Measurements from ENCODE around the gene SKAP2. TPM values are rescaled to one million over a fixed set of nuclear protein-coding genes. Genes with fewer than 3 reads are reported as not detected.

SKAP2 gene
- total and polyA plus RNA-seq, 10 of the 15 experiments (the other 5 are each of a cell fraction or from before 2014, with no cell fraction given) = 10.9 to 40.6 (median 23.5) TPM

DNA sequence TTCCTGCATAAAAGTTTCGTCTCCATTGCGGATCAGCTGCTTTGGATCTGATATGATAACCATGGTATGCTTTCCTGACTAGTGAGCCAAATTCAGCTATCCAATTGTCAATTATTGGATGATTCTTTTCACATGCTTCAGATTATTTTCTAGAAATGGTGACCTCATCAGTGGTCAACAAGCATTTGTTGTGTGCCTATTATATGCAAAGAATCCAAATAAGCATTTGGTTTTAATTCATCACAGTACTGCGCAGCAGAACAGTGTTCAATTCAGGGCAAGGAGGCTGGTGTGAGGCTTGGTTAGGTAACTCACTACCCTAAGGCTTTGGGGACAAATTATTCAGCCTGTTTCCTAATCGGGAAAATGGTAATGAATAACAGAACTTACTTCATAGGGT, 200.5 kb downstream of the SKAP2 start:
- Histone ChIP-seq H3K27ac (ENCODE audit: control insufficient read depth, insufficient read depth) (no peak overlapping the region), H3K36me3 (ENCODE audit: control insufficient read depth in 2 of 2, insufficient read depth in 2 of 2, low read length in 1 of 2) (no peaks in the 10 kb centered on the region), H3K4me3 (no peak overlapping the region), H3K79me2 (ENCODE audit: control insufficient read depth, insufficient read depth, low read length) (no peaks in the 10 kb centered on the region), H3K4me1 (ENCODE audit: control insufficient read depth, insufficient read depth, low read length) (no peaks in the 10 kb centered on the region), H3K9ac (ENCODE audit: control insufficient read depth, insufficient read depth, low read length) (no peak overlapping the region), H3K27me3 (replicated peaks in 1 of 2; ENCODE audit: control insufficient read depth in 2 of 2, insufficient read depth in 2 of 2, low read length in 1 of 2) (no peaks in the 10 kb centered on the region), H4K20me1 (ENCODE audit: control insufficient read depth, insufficient read depth) (no peaks in the 10 kb centered on the region), H3K4me2 (ENCODE audit: control insufficient read depth, insufficient read depth) (no peak overlapping the region), H3K9me3 (replicated peaks; ENCODE audit: control insufficient read depth, insufficient read depth, low read length) (no peaks in the 10 kb centered on the region), H2AFZ (ENCODE audit: control insufficient read depth, low read depth, low read length) (no peak overlapping the region)
- in situ Hi-C loops (cut with MboI) = loop anchor here (10.0 kb wide), 2 partner anchors 589 to 769 kb away; no protein-coding TSS in a partner anchor
- SMC1A ChIA-PET (ENCODE audit: uncharacterized antibody, unreplicated experiment) = interaction anchor here (1.6 to 4.8 kb wide), 2 partner anchors 11 to 294 kb away, joined by 3 to 42 read pairs; no protein-coding TSS in a partner anchor
- no peak for TF ChIP-seq TCF3 (IDR thresholded peaks at IDR 0.05; ENCODE audit: borderline replicate concordance, insufficient read depth, low read depth, low read length)
- TF ChIP-seq ESRRA (IDR thresholded peaks at IDR 0.05; ENCODE audit: low read length) = no peak
- TF ChIP-seq HDAC2 (IDR thresholded peaks at IDR 0.05) = no peak
- no peak for TF ChIP-seq SMARCA5 (IDR thresholded peaks at IDR 0.05)
- TF ChIP-seq PAX8 (IDR thresholded peaks at IDR 0.05) = no peak
- TF ChIP-seq CHD4 (IDR thresholded peaks at IDR 0.05) = no peak
- no peak for TF ChIP-seq IKZF1 (conservative IDR thresholded peaks at IDR 0.05)
- TF ChIP-seq NFXL1 (IDR thresholded peaks at IDR 0.05; ENCODE audit: borderline replicate concordance) = no peak
- no peak for TF ChIP-seq NFIC (IDR thresholded peaks at IDR 0.05; ENCODE audit: low read depth, low read length)
- POLR2A ChIA-PET = no interaction called here
- RAD21 ChIA-PET (ENCODE audit: unreplicated experiment) = interaction anchor here (0.7 to 2.4 kb wide), 3 partner anchors 19 to 295 kb away, joined by 3 to 11 read pairs (median 3); no protein-coding TSS in a partner anchor
- intact Hi-C loops (cut with micrococcal nuclease; ENCODE audit: unreplicated experiment) = loop anchor here (10.0 kb wide), 3 partner anchors 389 to 599 kb away; partner anchors contain the start of genes CBX3 and HNRNPA2B1
- CTCF ChIA-PET = interaction anchor here (1.3 to 5.4 kb wide), 3 partner anchors 18 to 295 kb away, joined by 3 to 66 read pairs (median 17); no protein-coding TSS in a partner anchor
- ATAC-seq (no peak), FAIRE-seq (no peak), DNase-seq (ENCODE audit: low read depth, low spot score) (no peak)
- 79% methylated on average over 4 of the region's 4 CpGs for WGBS (ENCODE audit: insufficient coverage, insufficient replicate concordance, low lambda C conversion rate, missing lambda C conversion rate)
- no TSS peak for BruUV-seq (replicated peaks)

DNA sequence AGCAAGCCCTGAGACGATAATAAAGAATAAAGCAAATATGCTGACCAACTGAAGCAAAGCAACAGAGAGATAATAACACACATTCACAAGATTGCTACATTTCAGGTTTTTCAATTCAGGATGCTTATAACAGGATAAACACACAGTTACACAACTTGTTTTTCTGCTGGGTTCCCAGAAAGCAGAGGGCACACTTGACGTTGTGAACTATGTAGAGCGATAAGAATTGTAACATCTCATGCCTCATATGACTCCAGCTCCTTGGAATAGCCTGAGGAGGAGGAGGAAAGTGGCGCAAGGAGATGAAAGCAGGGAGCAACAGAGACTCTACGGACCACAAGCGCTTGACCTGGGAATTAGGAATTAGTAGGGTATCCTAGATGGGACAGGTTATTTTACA, 201.7 kb downstream of the SKAP2 start:
- no peak overlapping the region for H3K4me2 ChIP-seq (ENCODE audit: control insufficient read depth, insufficient read depth)
- BruUV-seq (replicated peaks) = no TSS peak
- H3K36me3 ChIP-seq (ENCODE audit: control insufficient read depth in 2 of 2, insufficient read depth in 2 of 2, low read length in 1 of 2) = no peaks in the 10 kb centered on the region
- POLR2A ChIA-PET = no interaction called here
- H4K20me1 ChIP-seq (ENCODE audit: control insufficient read depth, insufficient read depth) = no peaks in the 10 kb centered on the region
- no peak overlapping the region for H3K4me3 ChIP-seq
- RAD21 ChIA-PET (ENCODE audit: unreplicated experiment) = no interaction called here
- intact Hi-C loops (cut with micrococcal nuclease; ENCODE audit: unreplicated experiment) (loop anchor here (10.0 kb wide), 3 partner anchors 388 to 598 kb away; partner anchors contain the start of genes CBX3 and HNRNPA2B1), in situ Hi-C loops (cut with MboI) (loop anchor here (10.0 kb wide), 2 partner anchors 588 to 768 kb away; no protein-coding TSS in a partner anchor)
- ATAC-seq (no peak), FAIRE-seq (no peak), DNase-seq (ENCODE audit: low read depth, low spot score) (no peak)
- no peaks in the 10 kb centered on the region for H3K27me3 ChIP-seq (replicated peaks in 1 of 2; ENCODE audit: control insufficient read depth in 2 of 2, insufficient read depth in 2 of 2, low read length in 1 of 2)
- H3K9me3 ChIP-seq (replicated peaks; ENCODE audit: control insufficient read depth, insufficient read depth, low read length) = no peaks in the 10 kb centered on the region
- no peak overlapping the region for H2AFZ ChIP-seq (ENCODE audit: control insufficient read depth, low read depth, low read length)
- H3K27ac ChIP-seq (ENCODE audit: control insufficient read depth, insufficient read depth) = no peak overlapping the region
- SMC1A ChIA-PET (ENCODE audit: uncharacterized antibody, unreplicated experiment) = no interaction called here
- no peaks in the 10 kb centered on the region for H3K79me2 ChIP-seq (ENCODE audit: control insufficient read depth, insufficient read depth, low read length)
- H3K4me1 ChIP-seq (ENCODE audit: control insufficient read depth, insufficient read depth, low read length) = no peaks in the 10 kb centered on the region
- CTCF ChIA-PET = interaction anchor here (0.8 to 4.0 kb wide), 3 partner anchors 19 to 293 kb away, joined by 3 to 17 read pairs (median 5); no protein-coding TSS in a partner anchor
- 93% methylated on average over 6 of the region's 6 CpGs for WGBS (ENCODE audit: insufficient coverage, insufficient replicate concordance, low lambda C conversion rate, missing lambda C conversion rate)
- H3K9ac ChIP-seq (ENCODE audit: control insufficient read depth, insufficient read depth, low read length) = no peak overlapping the region
- TF ChIP-seq ZNF217 (IDR thresholded peaks at IDR 0.05) = no peak
- no peak for TF ChIP-seq ZZZ3 (IDR thresholded peaks at IDR 0.05; ENCODE audit: control insufficient read depth, insufficient read length, low read depth)
- TF ChIP-seq CBX3 (IDR thresholded peaks at IDR 0.05; ENCODE audit: borderline replicate concordance, low read depth) = no peak
- no peak for TF ChIP-seq SP1 (IDR thresholded peaks at IDR 0.05; ENCODE audit: low read depth, low read length)
- TF ChIP-seq SIN3A (IDR thresholded peaks at IDR 0.05; ENCODE audit: low read depth, low read length) = no peak
- TF ChIP-seq, protein P1, sequence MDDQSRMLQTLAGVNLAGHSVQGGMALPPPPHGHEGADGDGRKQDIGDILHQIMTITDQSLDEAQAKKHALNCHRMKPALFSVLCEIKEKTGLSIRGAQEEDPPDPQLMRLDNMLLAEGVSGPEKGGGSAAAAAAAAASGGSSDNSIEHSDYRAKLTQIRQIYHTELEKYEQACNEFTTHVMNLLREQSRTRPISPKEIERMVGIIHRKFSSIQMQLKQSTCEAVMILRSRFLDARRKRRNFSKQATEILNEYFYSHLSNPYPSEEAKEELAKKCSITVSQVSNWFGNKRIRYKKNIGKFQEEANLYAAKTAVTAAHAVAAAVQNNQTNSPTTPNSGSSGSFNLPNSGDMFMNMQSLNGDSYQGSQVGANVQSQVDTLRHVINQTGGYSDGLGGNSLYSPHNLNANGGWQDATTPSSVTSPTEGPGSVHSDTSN (IDR thresholded peaks at IDR 0.05; ENCODE audit: insufficient replicate concordance, low read depth, low read length) = no peak
- TF ChIP-seq NR2C2 (IDR thresholded peaks at IDR 0.05; ENCODE audit: borderline replicate concordance, control insufficient read depth, insufficient read length, low read depth) = no peak
- TF ChIP-seq, protein P2, sequence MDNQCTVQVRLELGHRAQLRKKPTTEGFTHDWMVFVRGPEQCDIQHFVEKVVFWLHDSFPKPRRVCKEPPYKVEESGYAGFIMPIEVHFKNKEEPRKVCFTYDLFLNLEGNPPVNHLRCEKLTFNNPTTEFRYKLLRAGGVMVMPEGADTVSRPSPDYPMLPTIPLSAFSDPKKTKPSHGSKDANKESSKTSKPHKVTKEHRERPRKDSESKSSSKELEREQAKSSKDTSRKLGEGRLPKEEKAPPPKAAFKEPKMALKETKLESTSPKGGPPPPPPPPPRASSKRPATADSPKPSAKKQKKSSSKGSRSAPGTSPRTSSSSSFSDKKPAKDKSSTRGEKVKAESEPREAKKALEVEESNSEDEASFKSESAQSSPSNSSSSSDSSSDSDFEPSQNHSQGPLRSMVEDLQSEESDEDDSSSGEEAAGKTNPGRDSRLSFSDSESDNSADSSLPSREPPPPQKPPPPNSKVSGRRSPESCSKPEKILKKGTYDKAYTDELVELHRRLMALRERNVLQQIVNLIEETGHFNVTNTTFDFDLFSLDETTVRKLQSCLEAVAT (IDR thresholded peaks at IDR 0.05) = no peak
- TF ChIP-seq POLR2A (IDR thresholded peaks at IDR 0.05; ENCODE audit: low read depth, low read length) = no peak
- no peak for TF ChIP-seq BCL11A (IDR thresholded peaks at IDR 0.05; ENCODE audit: low read depth, low read length)

All from GM12878 (cell line).